Ascending aorta (tissue), 2 donors: ENCODE results near the gene SRRM2. TPM values are rescaled to one million over a fixed set of nuclear protein-coding genes. Genes with fewer than 3 reads are reported as not detected.
A peak's percentile ranks its signal among the peaks of the same experiment; 100 is the strongest.

Source experiments
- DNase-seq, 2 donors: peaks; one replicate each; pipeline ENCODE4 v3.0.0-alpha.2; 2019; ENCODE audit warnings: low spot score in 2 of 2
- H3K27ac ChIP-seq, 2 donors: fragments of 200-600 bp; sonication (generic); one replicate each; pipeline ENCODE4 v1.5.1; 2016 to 2017; ENCODE audit warnings: mild to moderate bottlenecking in 1 of 2
- H3K27me3 ChIP-seq: fragments of 200-600 bp; sonication (generic); one replicate; pipeline ENCODE4 v1.5.1; 2017
- H3K36me3 ChIP-seq, 2 donors: fragments of 200-600 bp; sonication (generic); one replicate each; pipeline ENCODE4 v1.5.1; 2016
- H3K4me1 ChIP-seq, 2 donors: fragments of 200-600 bp; sonication (generic); one replicate each; pipeline ENCODE4 v1.5.1; 2016 to 2017; ENCODE audit warnings: mild to moderate bottlenecking in 1 of 2
- H3K4me3 ChIP-seq, 2 donors: fragments of 200-600 bp; sonication (generic); one replicate each; pipeline ENCODE4 v1.5.1; 2016 to 2017; ENCODE audit warnings: mild to moderate bottlenecking in 1 of 2
- H3K9me3 ChIP-seq, 2 donors: fragments of 200-600 bp; sonication (generic); one replicate each; pipeline ENCODE4 v1.5.1; 2016
- intact Hi-C: fragments of 100-400 bp; cut with DNase I; formaldehyde crosslinking; loops from one replicate; pipeline ENCODE4 v1.15.1; 2023
- total RNA-seq: library from RNA; depleted of rRNA; stranded (reverse); fragments of >200 nt; gene quantifications from one replicate; pipeline ENCODE4 v1.1.0, GENCODE V29; 2016
- TF ChIP-seq, protein P1 (sequence below), 3 experiments: fragments of 200-600 bp in 2 of 3; fragments of 450-650 bp in 1 of 3; sonication (generic) in 2 of 3; IDR thresholded peaks; one replicate each; pipeline ENCODE4 v1.5.1; 2016 to 2019; ENCODE audit warnings: antibody characterized with exemption in 3 of 3, mild to moderate bottlenecking in 1 of 3, moderate library complexity in 1 of 3

SRRM2 gene
- total RNA-seq, 1 donor from 2014 or later, result 359 TPM

- no peak for DNase-seq
- no peaks in the 10 kb centered on the region for H3K27me3 ChIP-seq
- no peak overlapping the region for H3K27ac ChIP-seq
- no peak overlapping the region for H3K4me3 ChIP-seq
- no peaks in the 10 kb centered on the region for H3K9me3 ChIP-seq
- H3K36me3 ChIP-seq, result no peaks in the 10 kb centered on the region
- intact Hi-C loops, result no loop called here
- H3K4me1 ChIP-seq, result peaks cover 0 to 5% of the 10 kb centered on the region in 2 donors
- TF ChIP-seq, protein P1, sequence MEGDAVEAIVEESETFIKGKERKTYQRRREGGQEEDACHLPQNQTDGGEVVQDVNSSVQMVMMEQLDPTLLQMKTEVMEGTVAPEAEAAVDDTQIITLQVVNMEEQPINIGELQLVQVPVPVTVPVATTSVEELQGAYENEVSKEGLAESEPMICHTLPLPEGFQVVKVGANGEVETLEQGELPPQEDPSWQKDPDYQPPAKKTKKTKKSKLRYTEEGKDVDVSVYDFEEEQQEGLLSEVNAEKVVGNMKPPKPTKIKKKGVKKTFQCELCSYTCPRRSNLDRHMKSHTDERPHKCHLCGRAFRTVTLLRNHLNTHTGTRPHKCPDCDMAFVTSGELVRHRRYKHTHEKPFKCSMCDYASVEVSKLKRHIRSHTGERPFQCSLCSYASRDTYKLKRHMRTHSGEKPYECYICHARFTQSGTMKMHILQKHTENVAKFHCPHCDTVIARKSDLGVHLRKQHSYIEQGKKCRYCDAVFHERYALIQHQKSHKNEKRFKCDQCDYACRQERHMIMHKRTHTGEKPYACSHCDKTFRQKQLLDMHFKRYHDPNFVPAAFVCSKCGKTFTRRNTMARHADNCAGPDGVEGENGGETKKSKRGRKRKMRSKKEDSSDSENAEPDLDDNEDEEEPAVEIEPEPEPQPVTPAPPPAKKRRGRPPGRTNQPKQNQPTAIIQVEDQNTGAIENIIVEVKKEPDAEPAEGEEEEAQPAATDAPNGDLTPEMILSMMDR (IDR thresholded peaks at IDR 0.05), result no peak
These were observed 36.2 kb upstream of the SRRM2 start for GRCh38 chr16:2715966-2716885.

GRCh38 chr16:2716948-2717347, 35.5 kb upstream of the SRRM2 start:
- no peaks in the 10 kb centered on the region for H3K9me3 ChIP-seq
- H3K4me3 ChIP-seq, result no peak overlapping the region
- no peak overlapping the region for H3K27ac ChIP-seq
- intact Hi-C loops, result no loop called here
- no peaks in the 10 kb centered on the region for H3K36me3 ChIP-seq
- peaks cover 0 to 8% of the 10 kb centered on the region in 2 donors for H3K4me1 ChIP-seq
- H3K27me3 ChIP-seq, result no peaks in the 10 kb centered on the region
- TF ChIP-seq, protein P1 (IDR thresholded peaks at IDR 0.05), result no peak
- no peak for DNase-seq

- Histone ChIP-seq H3K9me3 (no peaks in the 10 kb centered on the region), H3K27ac (no peak overlapping the region), H3K4me3 (no peak overlapping the region), H3K4me1 (peaks cover 0 to 8% of the 10 kb centered on the region in 2 donors), H3K36me3 (no peaks in the 10 kb centered on the region), H3K27me3 (no peaks in the 10 kb centered on the region)
- DNase-seq, result no peak
- TF ChIP-seq, protein P1 (IDR thresholded peaks at IDR 0.05), result no peak
- intact Hi-C loops, result no loop called here
These were observed 34.8 kb upstream of the SRRM2 start for GRCh38 chr16:2717383-2718263.

DNA sequence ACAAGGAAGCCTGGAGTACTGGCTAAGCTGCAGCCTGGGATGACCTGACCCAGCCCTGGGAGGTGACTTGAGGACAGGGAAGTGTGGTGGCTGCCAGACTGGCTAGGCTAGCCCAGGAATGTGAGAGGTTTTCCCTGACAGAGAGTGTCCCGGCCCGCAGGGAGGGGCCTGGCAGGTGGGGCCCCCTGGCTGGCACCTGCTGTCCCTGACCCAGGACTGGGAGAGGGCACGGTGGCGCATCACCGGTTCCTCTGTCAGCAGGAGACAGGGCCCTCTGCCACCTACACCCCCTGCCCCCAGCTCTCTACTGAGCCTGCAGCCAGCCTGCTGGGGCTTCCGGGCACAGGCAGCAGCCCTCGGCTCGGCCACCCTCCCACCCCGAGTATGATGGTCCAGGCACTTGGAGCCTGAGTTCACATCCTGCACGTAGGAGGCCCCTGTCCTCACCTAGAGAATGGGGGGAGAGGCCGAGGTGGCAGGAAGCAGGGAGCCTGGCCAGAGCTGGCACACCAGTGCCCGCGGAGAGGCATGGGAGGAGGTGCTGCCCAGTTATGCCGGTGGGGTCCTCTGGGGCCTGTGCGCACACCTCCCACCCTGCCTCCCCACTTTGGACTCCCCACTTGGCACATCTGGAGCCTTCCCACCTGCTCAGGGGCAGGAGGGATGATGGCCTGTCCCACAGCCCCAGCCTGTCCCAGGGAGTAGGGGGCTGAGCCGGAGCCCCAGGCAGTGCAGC, 32.9 kb upstream of the SRRM2 start:
- no peaks in the 10 kb centered on the region for H3K36me3 ChIP-seq
- DNase-seq, result no peak
- TF ChIP-seq, protein P1 (IDR thresholded peaks at IDR 0.05), result no peak
- H3K27ac ChIP-seq, result no peak overlapping the region
- peaks cover 0 to 8% of the 10 kb centered on the region in 2 donors for H3K4me1 ChIP-seq
- H3K9me3 ChIP-seq, result no peaks in the 10 kb centered on the region
- intact Hi-C loops, result loop anchor here (2.0 kb wide), 1 partner anchor 37 kb away; the partner anchor contains the start of gene KCTD5
- no peaks in the 10 kb centered on the region for H3K27me3 ChIP-seq
- no peak overlapping the region for H3K4me3 ChIP-seq

- peaks cover 0 to 8% of the 10 kb centered on the region in 2 donors for H3K4me1 ChIP-seq
- TF ChIP-seq, protein P1 (IDR thresholded peaks at IDR 0.05), result no peak
- DNase-seq, result no peak
- no peaks in the 10 kb centered on the region for H3K9me3 ChIP-seq
- H3K4me3 ChIP-seq, result peak within 1 kb of the TSS; percentile 79 to 80
- intact Hi-C loops, result loop anchor here (2.0 kb wide), 1 partner anchor 37 kb away; the partner anchor contains the start of gene KCTD5
- H3K27me3 ChIP-seq, result no peaks in the 10 kb centered on the region
- peak within 1 kb of the TSS; percentile 57 to 75 for H3K27ac ChIP-seq
- no peaks in the 10 kb centered on the region for H3K36me3 ChIP-seq
These were observed 32.4 kb upstream of the SRRM2 start, which contains the start of gene PRSS27 for GRCh38 chr16:2720064-2720457. Gene PRSS27 (minus strand): TSS chr16:2720224. CDS start chr16:2720160, 64 bp downstream.
